Measurements from ENCODE around the gene BBOF1. TPM values are rescaled to one million over a fixed set of nuclear protein-coding genes. Genes with fewer than 3 reads are reported as not detected.

Gene BBOF1
- total RNA-seq, 2 donors from 2014 or later: 0.64 to 1.4 TPM

Other genes starting within 250 kb of the BBOF1 start
- gene PTGR2, start 167.5 kb upstream of the BBOF1 start, total RNA-seq: 1 to 10 TPM; 6.4 to 9.6 TPM
- gene ZNF410, start 132.5 kb upstream of the BBOF1 start, total RNA-seq: 10 to 100 TPM; 52.9 to 98.7 TPM
- 1 to 10 TPM; 1.5 to 4.3 TPM for gene FAM161B, start 69.3 kb upstream of the BBOF1 start, total RNA-seq
- 10 to 100 TPM; 20.7 to 29.4 TPM for gene COQ6, start 69.0 kb upstream of the BBOF1 start, total RNA-seq
- gene ENTPD5, start 61 bp upstream of the BBOF1 start, total RNA-seq: 10 to 100 TPM in 1 of 2 donors, 1 to 10 TPM in 1; 3.1 to 14.4 TPM
- 10 to 100 TPM; 20.9 to 28.9 TPM for gene ALDH6A1, start 65.1 kb downstream of the BBOF1 start, total RNA-seq
- 10 to 100 TPM; 12.0 to 29.7 TPM for gene LIN52, start 65.6 kb downstream of the BBOF1 start, total RNA-seq
- not detected for gene VSX2, start 220.1 kb downstream of the BBOF1 start, total RNA-seq